HG03045 (cell line): Measurements from ENCODE around the gene BCL2L12.
"Not testable (repeated sequence)": the region's sequence is repeated elsewhere in the genome, so short reads cannot be mapped to it uniquely, and the experiment has no call there.

Experiments used
- ATAC-seq: cut with Tn5 transposase; IDR thresholded peaks from one replicate; pipeline ENCODE4 v1.9.1; 2021; ENCODE audit warnings: mild to moderate bottlenecking, moderate library complexity; ENCODE audit not compliant: unreplicated experiment

The BCL2L12 gene, protein sequence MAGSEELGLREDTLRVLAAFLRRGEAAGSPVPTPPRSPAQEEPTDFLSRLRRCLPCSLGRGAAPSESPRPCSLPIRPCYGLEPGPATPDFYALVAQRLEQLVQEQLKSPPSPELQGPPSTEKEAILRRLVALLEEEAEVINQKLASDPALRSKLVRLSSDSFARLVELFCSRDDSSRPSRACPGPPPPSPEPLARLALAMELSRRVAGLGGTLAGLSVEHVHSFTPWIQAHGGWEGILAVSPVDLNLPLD

DNA sequence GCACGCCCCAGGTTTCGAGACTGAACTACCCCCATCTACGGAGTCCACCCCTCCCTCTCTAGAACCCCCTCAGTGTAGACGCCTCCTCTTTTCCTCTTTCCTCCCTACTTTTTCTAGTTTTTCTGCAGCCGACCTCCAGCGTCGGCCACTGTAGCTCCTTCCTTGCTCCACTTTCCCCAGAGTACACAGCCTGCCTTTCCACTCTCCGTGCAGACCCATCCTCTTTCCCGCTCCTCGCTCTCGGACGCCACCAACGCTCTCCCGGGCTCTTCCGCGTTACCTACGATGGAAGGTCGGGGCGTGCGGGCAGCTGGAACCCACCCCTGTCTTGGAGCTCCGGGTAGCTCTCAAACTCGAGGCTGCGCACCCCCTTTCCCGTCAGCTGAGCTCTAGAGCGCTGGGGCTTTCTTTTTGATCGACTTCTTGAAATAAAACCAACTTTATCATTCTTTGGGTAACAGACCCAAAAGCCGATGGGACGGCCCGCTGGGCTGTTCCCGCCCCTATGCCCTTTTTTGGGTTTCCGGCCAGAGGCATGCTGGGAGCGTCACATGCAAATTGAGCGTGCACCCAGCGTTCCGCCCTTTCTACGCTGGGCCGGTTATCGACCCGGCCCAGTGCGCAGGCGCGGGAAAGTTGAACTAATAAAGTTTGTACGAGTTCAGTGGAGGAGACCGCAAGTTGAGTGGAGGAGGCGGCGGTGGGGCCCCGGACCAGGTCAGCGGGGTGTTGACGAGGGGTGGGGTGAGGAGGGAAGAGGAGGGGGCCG is at the start of gene BCL2L12, which contains the start of gene IRF3:
Gene BCL2L12, plus strand, starts transcription at position 583 of the 769 bp plus-strand sequence. CDS start 760 bp downstream, outside the sequence.
Gene IRF3, minus strand, starts transcription at position 507 of the 769 bp plus-strand sequence. CDS start 1,019 bp downstream, outside the sequence.
- peak; percentile 75 for ATAC-seq

DNA sequence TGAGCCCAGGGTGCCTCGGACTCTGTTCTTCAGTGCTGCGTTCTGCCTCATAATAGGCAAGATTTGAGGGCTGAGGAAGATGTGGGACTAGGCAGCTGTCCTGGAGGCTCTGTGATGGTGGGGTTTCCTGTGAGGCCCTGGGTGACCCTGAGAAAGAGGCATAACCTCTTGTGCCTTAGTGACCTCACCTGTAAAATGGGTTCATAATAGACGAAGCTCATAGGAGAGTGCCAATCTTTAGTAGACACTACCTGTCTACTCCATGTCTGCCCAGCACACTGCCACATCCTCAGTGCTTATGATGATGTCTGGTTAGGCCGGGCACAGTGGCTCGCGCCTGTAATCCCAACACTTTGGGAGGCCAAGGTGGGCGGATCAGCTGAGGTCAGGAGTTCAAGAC is 49.2 kb upstream of the BCL2L12 start:
- ATAC-seq: no peak

DNA sequence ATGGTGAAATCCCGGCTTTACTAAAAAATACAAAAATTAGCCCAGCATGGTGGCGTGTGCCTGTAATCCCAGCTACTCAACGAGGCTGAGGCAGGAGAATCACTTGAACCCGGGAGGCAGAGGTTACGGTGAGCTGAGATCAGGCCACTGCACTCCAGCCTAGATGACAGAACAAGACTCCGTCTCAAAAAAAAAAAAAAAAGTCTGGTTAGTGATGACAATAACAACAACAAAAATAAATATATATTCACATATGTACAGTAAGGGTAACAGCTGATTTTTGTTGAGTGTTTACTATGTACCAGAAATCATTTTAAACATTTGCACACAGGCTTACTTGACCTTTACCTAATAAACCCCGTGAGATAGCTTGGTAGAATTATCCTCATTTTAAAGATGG is 48.8 kb upstream of the BCL2L12 start:
- ATAC-seq: no peak

DNA sequence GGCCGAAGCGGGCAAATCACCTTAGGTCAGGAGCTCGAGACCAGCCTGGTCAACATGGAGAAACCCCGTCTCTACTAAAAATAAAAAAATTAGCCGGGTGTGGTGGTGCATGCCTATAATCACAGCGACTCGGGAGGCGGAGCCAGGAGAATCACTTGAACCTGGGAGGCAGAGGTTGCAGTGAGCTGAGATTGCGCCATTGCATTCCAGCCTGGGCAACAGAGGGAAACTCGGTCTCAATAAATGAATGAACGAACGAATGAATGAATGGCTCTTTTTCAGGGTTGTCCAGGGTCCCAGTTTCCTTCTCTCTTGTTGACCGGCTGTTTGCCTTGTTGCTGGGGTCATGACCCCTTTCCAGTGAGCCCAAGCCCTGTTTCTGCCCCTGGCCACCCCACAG is 47.9 kb upstream of the BCL2L12 start:
- ATAC-seq: not testable (repeated sequence)

DNA sequence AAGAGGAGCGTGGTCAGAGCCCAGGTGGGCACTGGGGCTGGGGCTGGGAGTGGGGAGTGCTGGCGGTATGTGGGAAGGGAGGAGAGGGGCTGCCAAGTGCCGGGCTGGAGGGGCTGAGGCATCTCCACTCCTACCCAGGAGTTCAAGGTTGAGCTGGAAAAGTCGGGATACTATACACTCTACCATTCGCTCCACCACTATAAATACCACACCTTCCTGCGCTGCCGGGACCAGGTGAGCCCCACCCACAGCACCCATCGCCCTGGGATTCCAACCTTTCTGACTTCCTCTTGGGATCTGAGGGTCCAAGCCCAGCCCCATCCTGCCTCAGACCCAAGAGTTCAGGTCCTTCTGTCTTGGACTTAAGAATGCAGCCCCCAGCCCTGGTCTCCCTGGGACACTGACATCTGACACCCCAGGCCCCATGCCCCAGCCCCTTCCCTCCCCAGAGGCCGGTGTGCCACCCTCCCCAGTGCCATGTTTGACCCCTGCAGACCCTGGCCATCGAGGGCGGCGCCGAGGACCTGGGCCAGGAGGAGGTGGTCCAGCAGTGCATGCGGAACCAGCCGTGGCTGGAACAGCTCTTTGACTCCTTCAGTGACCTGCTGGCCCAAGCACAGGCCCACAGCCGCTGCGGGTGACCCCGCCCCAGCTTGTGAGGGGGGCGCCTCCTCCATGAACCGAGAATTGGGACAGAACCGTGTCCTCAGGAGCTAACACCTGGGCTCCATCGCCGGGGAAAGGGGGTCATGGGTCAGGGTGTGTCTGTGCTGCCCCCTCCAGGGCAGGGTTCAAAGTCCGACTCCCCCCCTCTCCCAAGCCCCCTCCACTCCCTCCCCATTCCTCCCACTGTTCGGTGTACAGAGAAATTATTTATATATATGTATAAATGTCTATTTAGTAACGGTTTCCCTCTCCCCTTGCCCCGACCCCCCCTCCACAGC is 40.5 kb upstream of the BCL2L12 start:
- no peak for ATAC-seq

DNA sequence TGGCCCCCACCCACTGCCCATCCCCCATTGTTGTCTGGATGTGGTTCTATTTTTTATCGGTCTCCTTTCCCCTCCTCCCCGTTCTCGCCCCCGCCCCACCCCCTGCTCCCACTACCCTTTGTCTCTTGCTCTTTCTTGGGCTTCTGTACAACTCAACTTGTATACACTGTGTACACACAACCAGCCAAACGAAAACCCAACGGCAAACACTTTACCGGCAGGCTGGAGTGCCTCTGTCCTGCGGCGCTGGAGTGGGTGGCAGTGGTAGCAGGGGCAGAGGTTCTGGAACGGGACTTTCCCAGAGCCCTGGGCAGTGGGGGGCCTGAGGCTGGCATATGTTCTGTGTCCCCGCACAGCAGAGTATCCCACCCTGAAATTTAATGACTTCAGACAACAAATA is 39.5 kb upstream of the BCL2L12 start:
- no peak for ATAC-seq

DNA sequence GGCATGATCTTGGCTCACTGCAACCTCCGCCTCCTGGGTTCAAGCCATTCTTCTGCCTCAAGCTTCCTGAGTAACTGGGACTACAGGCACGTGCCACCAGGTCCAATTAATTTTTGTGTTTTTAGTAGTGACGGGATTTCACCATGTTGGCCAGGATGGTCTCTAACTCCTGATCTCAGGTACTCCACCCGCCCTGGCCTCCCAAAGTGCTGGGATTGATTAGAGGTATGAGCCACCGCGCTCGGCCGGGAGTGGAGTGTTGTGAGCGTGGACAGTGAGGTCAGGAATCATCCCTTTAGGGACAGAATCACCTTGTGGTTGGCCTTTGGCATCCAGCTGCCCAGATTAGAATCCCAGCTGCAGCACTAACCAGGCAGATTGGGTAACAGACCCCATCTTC is 36.1 kb upstream of the BCL2L12 start:
- ATAC-seq: no peak

DNA sequence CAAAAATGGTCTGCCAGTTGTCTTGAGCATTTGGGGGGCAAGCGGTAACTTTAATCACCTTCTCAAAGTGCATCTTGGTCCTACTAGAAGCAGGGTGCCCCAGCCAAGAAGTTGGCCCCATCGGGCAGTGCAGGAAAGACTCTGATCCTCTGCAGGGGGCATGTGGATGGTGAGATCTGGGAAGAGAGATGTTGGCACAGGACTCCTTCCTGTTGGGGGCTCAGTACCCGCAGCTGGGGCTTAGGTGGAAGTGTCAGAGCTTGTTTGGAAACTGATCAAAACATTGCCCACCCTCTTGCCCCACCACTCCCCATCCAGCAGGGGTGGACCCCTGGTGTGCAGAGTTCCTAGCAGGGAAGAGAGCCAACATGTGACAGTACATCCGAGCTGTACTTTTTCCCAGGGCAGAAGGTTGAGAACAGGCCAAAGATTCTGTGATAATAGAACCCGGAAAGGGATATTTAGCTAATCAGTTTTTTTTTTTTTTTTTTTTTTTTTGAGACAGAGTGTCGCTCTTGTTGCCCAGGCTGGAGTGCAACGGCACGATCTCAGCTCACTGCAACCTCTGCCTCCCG is 34.6 kb upstream of the BCL2L12 start:
- ATAC-seq: no peak

DNA sequence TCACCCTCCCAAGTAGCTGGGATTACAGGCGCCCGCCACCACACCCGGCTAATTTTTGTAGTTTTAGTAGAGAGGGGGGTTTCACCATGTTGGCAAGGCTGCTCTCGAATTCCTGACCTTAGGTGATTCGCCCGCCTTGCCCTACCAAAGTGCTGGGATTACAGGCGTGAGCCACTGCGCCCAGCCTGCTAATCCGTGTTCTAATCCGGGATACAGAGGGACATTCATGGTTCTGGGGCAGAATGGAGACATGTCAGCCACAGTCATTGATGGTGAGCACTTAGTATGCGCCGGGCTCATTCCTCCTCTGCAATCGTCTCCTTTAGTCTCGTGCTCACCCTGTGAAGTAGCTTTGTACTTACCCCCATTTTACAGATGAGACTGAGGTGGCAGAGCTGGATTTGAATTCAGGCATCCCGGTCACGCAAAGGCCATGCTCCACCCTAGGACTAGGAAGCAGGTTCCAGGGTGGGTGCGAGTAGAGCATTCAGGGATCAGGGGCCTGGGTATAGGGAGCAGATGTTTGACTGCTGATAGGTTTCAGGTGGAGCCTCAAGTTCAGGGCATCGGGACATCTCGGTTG is 34.0 kb upstream of the BCL2L12 start:
- no peak for ATAC-seq

DNA sequence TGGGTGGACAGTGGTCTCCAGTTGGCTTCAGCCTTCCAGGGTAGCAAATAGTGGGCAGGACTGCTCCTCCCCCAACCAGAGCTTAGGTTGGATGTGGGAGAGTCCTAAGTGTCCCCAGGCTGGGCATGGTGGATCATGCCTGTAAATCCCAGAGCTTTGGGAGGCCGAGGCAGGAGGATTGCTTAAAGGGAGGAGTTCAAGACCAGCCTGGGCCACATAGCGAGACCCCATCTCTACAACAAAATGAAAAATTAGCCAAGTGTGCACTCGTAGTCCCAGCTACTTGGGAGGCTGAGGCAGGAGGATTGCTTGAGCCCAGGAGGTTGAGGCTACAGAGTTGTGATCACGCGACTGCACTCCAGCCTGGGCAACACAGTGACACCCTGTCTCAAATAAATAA is 33.2 kb upstream of the BCL2L12 start:
- ATAC-seq: no peak

DNA sequence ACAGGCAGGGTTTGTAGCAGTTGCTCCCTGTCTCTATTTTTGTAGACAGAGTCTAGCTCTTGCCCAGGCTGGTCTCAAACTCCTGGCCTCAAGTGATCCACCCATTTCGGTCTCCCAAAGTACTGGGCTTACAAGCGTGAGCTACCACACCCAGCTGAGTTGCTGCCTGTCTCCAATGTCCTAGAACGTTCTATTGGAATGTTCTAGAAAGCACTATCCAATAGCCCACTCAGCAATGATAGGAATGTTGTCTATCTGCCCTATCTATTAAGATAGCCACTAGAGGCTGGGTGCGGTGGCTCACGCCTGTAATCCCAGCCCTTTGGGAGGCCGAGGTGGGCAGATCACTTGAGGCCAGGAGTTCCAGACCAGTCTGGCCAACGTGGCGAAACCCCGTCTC is 32.5 kb upstream of the BCL2L12 start:
- not testable (repeated sequence) for ATAC-seq

DNA sequence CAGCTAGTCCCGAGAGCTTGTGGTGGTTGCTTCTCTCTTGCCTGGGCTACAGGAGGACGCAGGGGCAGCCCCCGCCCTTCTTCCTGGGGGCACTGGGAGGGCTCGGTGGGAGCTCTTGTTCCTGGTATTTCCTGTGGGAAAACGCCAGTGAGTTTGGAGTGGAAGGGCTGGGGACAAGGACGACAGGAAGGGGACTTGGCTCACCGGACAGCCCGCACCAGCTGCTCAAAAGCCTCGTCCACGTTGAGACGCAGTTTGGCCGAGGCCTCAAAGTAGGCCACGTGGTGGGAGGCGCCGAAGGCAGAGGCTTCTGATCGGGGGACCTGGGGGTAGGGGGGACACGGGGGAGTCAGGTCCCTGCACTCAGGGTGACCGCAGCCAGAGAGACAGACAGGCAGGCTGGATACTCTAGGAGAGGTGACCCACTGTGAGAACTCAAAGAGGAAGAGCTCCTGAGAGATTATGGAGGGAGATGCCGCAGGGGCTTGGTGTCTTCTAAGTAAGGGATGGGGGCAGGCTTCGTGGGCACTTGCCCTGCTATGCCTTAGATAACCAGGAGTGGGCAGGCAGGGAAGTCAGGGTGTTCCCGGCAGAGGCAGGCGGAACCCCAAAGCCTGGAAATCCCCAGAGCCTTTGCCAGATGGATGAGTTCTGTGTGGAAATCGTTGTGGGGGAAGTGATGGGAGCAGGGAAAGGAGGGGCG is 30.1 kb upstream of the BCL2L12 start:
- no peak for ATAC-seq

DNA sequence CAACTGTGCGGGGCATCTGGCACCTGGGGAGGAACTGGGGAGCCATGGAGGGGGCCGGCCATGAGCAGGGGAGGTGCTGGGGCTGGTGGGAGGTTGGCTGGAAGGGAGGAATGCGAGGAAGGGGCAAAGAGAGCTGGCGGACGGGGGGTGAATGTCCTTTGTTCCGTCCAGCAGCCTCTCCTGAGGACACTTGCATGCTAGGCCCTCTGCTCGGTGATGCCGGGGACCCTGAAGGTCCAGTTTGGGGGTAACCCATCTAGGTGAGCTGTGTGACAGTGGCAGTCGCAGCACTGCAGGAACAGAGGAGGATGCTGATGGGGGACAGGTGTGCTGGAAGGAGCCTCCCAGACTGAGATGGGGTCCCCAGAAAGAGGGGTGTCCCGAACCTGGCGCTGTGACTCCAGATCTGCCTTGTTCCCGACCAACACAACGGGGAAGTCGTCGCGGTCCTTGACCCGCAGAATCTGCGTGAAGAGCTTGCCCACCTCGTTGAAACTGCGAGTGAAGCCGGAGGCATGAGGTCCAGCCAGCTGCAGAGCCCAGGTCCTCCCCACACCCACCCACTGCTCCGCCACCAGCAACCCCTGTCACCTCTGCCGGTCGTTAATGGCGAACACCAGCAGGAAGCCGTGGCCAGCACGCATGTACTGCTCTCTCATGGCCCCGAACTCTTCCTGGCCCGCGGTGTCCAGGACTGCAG is 29.4 kb upstream of the BCL2L12 start:
- no peak for ATAC-seq

DNA sequence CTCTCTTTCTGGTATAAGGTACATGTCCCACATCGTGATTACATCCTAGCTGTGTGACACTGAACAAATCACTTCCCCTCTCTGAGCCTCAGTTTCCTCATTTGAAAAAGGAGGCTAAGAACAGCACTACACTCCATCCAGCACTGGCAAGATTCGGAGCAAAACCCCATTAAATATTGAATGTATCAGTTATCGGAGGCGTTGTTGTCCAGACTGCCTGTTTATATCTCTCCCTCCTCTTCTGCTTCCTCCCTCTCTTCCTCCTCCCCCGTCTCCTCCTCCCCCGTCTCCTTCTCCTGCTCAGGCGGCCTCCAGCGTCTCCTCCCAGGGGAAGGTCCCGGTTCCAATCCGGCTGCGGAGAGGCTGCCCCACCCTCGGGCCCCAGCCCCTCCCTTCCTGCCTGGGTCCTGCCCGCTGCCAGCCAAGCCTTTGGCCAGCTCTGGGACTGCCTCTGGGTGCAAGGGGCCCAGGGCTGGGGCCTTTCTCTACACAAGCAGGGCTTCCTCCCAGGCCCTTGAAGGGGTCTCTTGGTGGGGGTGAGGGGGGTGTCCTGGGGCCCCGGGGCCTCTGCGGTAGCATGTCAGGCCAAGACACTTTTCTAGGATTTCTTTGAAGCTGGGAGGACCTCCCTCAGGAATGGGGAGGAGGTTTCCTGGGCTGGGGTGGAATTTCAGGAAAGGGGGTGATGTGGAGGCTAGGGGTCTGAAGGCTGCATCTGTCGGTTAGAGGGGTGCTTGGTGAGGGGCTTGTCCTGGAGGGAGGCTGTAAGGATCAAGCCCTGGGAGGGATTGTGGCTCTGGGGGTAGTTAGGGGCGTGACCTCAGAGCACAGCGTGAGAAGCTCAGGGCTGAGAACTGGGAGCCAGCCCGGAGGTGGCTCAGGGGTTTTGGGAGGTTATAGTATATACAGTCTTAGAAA is 27.7 kb upstream of the BCL2L12 start:
- ATAC-seq: no peak

DNA sequence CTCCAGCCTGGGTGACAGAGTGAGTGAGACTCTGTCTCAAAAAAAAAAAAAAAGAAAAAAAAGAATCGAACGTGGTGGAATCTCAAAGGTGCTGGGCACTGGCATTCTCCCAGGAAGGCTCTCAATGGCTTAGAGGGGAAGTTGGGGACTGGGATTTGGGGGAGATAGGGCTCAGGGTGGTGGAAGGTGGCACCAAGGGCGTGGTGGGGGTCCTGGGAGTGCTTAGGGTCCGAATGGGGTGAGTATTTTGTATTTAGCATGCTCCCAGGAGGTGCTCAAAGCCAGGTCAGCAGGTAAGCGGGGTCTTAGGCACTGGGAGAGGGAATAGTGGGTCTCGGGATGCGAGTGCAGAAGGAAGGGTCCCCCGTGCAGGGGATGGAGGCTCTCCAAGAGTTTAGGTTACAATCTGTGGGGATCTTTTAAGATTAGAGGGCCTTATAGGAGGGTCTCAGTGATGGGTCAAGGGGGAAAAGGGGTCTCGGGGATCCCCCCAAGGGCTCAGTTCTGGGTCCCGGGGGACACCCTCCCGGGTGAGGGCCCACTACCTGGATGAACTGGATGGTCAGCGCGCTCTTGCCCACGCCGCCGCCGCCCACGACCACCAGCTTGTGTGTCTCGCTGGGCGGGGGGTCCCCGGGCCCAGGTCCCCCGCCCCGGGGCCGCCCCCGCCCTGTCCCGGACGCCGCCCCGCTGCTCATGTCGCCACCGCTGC is 26.2 kb upstream of the BCL2L12 start:
- ATAC-seq: no peak

DNA sequence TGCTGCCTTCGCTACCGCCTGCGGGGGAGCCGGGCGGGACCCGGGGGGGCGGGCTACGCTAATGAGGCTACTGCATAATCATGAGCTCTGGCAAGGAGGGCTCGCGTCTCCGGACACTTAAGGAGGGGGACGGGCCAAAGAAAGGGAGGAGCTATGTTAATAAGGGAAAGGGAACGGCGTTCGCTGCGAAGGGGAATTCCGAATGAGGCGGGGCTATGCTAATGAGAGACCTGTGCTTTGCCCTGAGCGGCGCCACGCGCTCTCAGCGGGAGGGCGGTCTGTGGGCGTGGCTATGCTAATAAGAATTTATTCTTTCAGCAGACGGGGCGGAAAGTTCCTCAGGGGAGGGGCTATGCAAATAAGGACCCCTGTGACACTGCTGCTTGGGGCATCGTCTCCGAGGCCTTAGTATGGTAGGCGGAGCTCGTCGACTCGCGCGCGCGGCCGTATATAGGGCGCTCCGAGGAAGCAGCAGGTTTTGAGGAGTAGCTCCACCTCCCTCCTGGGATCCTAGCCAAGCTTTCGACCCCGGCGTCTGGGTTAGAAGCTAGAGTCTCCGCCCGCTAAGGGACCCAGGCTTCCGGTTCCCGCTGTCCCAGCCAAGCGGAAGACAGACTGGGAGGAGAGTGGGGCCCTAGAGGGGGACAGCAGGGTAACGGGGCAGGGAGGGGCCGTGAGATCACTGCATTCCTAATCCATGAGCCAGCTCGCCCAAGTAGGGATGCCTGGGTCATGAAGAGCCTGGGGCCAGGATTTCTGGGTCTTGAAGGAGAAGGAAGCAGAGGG is 25.4 kb upstream of the BCL2L12 start, which contains the start of gene RRAS:
Gene RRAS, minus strand, starts transcription at position 31 of the 786 bp plus-strand sequence. CDS start 45 bp downstream, outside the sequence.
- peak; percentile 55 for ATAC-seq
